ENCODE data around the gene MTERF2. TPM values are rescaled to one million over a fixed set of nuclear protein-coding genes. Genes with fewer than 3 reads are reported as not detected.
A peak's percentile ranks its signal among the peaks of the same experiment; 100 is the strongest.

The MTERF2 gene
- total RNA-seq, 1 experiment from 2014 or later: 5.0 TPM

GRCh38 chr12:106954462-106955376 lies 32.2 kb downstream of the MTERF2 start:
- Histone ChIP-seq H3K4ac (ENCODE audit: low read depth, low read length) (no peak overlapping the region), H4K8ac (replicated peaks; ENCODE audit: insufficient read length, low read depth, low read length) (no peak overlapping the region), H3K27me3 (ENCODE audit: insufficient read depth, low read length) (no peaks in the 10 kb centered on the region; the same call in 1 of the 2 replicates), H3K27ac (ENCODE audit: insufficient read length, low read depth, low read length) (no peak overlapping the region), H2BK15ac (ENCODE audit: low read depth, low read length) (no peak overlapping the region), H3K4me1 (ENCODE audit: insufficient read depth, low read length) (no peaks in the 10 kb centered on the region), H2BK12ac (ENCODE audit: insufficient read length, low read depth, low read length) (no peak overlapping the region), H3K4me2 (ENCODE audit: insufficient read depth, insufficient read length, low read length) (peak overlapping the region; percentile 96), H2BK20ac (ENCODE audit: low read depth, low read length, poor library complexity, severe bottlenecking) (no peak overlapping the region), H2BK120ac (ENCODE audit: low read depth, low read length, poor library complexity, severe bottlenecking) (no peak overlapping the region), H3K23ac (ENCODE audit: insufficient read length, low read depth, low read length) (no peak overlapping the region), H4K5ac (ENCODE audit: insufficient read length, low read depth, low read length) (no peak overlapping the region), H4K20me1 (ENCODE audit: control insufficient read depth, insufficient read depth, insufficient read length) (no peaks in the 10 kb centered on the region), H3K79me1 (ENCODE audit: insufficient read depth, low read depth, low read length, poor library complexity, severe bottlenecking) (no peaks in the 10 kb centered on the region), H2AK5ac (ENCODE audit: insufficient read length, low read length) (no peak overlapping the region), H3K18ac (ENCODE audit: insufficient read length, low read depth, low read length) (no peak overlapping the region), H3K56ac (ENCODE audit: insufficient read length, low read depth, low read length) (no peak overlapping the region), H3K9ac (ENCODE audit: extremely low read depth, insufficient read length, low read length) (no peak overlapping the region), H3T11ph (ENCODE audit: low read length) (no peak overlapping the region), H3K79me2 (ENCODE audit: insufficient read depth, low read length) (0 out of 2 replicates have a peak, but pooled peaks cover 2% of the 10 kb centered on the region), H3K14ac (ENCODE audit: insufficient read depth, low read length) (no peak overlapping the region), H4K91ac (ENCODE audit: insufficient read length, low read depth, low read length) (no peak overlapping the region), H2AFZ (ENCODE audit: low read length) (peak overlapping the region; percentile 60), H2BK5ac (ENCODE audit: insufficient read length, low read length) (no peak overlapping the region), H3K23me2 (ENCODE audit: insufficient read length, low read depth, low read length, poor library complexity, severe bottlenecking) (peaks cover 10% of the 10 kb centered on the region), H3K9me3 (ENCODE audit: control insufficient read depth, low read depth, low read length) (no peaks in the 10 kb centered on the region)
- Mint-ChIP-seq H3K27ac (no peak overlapping the region), H3K27me3 (ENCODE audit: low read depth) (peaks cover 34% of the 10 kb centered on the region), H3K4me3 (peak overlapping the region; percentile 88 to 98), H3K36me3 (ENCODE audit: insufficient read depth in 1 of 3, low read depth in 3 of 3) (no peaks in the 10 kb centered on the region; a peak in 1 of 7 replicates), H3K9me3 (peaks cover 3 to 6% of the 10 kb centered on the region in 2 experiments), H3K4me1 (peaks cover 13% of the 10 kb centered on the region in 2 experiments)
- DNase-seq: peak; percentile 43
- WGBS (ENCODE audit: extremely low coverage, insufficient read length, low lambda C conversion rate): no CpG with 5 or more reads among the region's 36 CpGs
- TF ChIP-seq CTCF (conservative IDR thresholded peaks at IDR 0.05): no peak

Measured in H9 (cell line).